Stimulated activated naive CD8-positive, alpha-beta T cell treated with anti-CD3 and anti-CD28 coated beads, Interleukin-15, Interleukin-2, amounts not matched to agents 100 ng/mL and 50 ng/mL, for 24 hours (primary cell): ENCODE measurements around the gene MPZL3.
A peak's percentile ranks its signal among the peaks of the same experiment; 100 is the strongest.

Source experiments
- H3K27ac Mint-ChIP-seq: one replicate; pipeline ENCODE4 v1.8.0; 2021; ENCODE audit warnings: mild to moderate bottlenecking, mixed read lengths
- H3K27me3 Mint-ChIP-seq: one replicate; pipeline ENCODE4 v1.8.0; 2021; ENCODE audit warnings: mixed read lengths
- H3K36me3 Mint-ChIP-seq: one replicate; pipeline ENCODE4 v1.8.0; 2021; ENCODE audit warnings: low read depth, mixed read lengths
- H3K4me1 Mint-ChIP-seq: one replicate; pipeline ENCODE4 v1.8.0; 2021; ENCODE audit warnings: low read depth, mixed read lengths
- H3K4me3 Mint-ChIP-seq: one replicate; pipeline ENCODE4 v1.8.0; 2021; ENCODE audit warnings: mild to moderate bottlenecking, mixed read lengths
- H3K9me3 Mint-ChIP-seq: one replicate; pipeline ENCODE4 v1.8.0; 2021; ENCODE audit warnings: mixed read lengths

MPZL3 gene

DNA sequence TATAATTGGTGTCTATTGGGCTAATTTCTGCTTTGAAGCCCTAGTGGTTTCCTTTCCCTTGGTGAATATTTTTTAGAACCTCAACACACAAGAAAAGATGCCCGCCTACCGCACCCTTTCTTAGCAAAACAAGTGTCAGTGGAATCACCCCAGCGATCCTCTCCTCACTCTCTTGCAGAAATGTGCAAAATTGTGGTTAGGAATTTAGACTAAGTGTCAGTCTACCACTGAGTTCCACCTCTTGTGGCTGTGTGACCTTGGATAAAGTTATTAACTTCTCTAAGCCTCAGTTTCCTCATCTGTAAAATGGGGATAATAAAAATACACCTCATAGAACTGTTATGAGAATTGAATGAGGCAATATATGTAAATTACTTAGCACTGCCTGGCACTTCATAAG lies 22.1 kb downstream of the MPZL3 start:
- Mint-ChIP-seq H3K4me1 (no peaks in the 10 kb centered on the region), H3K27ac (no peak overlapping the region), H3K36me3 (peaks cover 68% of the 10 kb centered on the region), H3K27me3 (no peaks in the 10 kb centered on the region), H3K9me3 (peaks cover 4% of the 10 kb centered on the region), H3K4me3 (no peak overlapping the region)

DNA sequence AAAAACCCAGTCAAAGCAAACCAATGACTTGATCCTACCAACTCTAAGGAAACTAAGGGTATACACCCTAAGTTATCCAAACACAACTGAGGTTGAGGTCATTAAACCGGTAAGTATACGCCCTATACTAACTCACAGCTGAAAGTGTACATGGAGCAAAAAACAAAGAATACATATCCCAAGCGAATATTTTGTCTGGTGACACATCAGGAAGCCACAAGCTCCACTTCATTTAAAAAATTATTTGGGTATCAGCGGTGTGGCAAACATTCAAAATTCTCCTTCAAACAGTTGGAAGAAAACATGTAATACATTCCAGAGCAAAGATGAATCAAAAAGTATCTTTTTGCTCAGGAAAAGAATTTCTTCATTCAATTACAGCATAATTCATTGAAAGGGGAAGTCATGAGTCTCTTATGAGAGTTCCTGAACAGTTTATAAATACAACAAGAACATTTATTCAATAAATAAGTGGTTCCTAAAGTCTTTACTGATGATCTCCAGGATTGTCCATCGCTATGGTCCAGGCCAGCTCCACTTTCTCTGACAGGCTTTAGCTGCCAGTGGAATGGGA lies 22.8 kb downstream of the MPZL3 start:
- no peak overlapping the region for H3K27ac Mint-ChIP-seq
- peaks cover 5% of the 10 kb centered on the region for H3K9me3 Mint-ChIP-seq
- peaks cover 65% of the 10 kb centered on the region for H3K36me3 Mint-ChIP-seq
- no peaks in the 10 kb centered on the region for H3K4me1 Mint-ChIP-seq
- no peaks in the 10 kb centered on the region for H3K27me3 Mint-ChIP-seq
- no peak overlapping the region for H3K4me3 Mint-ChIP-seq

DNA sequence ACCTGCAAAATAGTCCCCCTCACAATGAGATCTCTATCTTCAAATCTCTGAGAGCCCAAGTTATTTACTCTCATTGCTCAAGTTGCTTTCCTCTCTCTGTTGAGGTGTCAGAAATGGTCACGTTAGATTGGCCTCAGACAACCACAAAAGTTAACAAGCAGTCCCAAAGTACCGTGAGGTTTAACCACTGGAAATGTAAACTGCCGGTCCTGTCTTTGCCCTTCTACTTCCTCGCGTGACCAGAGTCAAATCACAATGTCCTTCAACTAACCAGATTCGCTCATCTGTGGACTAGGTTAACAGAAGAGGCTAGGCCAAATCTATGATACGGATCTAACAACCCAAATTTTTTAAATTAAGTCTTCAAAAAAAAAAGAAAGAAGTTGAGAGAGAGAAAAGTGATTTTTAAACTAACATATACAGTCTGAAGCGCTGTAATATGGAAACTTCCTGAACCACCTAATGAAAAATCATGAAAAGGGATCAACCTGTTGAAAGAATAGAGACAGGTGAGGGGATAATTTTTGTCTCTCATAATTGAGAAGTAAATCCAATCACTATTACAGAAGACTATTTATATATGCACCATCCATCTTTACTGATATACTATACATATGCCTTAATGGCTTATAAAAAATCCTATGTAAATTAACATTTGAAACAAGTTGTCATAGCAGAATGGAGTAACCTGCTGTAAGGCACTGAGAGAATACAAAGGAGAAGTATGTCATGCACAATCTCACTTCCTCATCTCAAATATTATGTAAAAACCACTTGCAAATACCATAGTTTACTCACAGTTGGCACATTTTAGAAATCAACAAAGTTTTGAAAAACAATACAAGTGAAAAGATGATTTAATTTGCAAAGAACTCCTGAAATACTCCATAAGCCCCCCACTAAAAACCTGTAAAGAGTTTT lies 24.0 kb downstream of the MPZL3 start:
- no peak overlapping the region for H3K27ac Mint-ChIP-seq
- H3K4me1 Mint-ChIP-seq: peaks cover 9% of the 10 kb centered on the region
- H3K36me3 Mint-ChIP-seq: peaks cover 61% of the 10 kb centered on the region
- H3K4me3 Mint-ChIP-seq: peak overlapping the region; percentile 54
- H3K27me3 Mint-ChIP-seq: no peaks in the 10 kb centered on the region
- H3K9me3 Mint-ChIP-seq: peaks cover 5% of the 10 kb centered on the region

DNA sequence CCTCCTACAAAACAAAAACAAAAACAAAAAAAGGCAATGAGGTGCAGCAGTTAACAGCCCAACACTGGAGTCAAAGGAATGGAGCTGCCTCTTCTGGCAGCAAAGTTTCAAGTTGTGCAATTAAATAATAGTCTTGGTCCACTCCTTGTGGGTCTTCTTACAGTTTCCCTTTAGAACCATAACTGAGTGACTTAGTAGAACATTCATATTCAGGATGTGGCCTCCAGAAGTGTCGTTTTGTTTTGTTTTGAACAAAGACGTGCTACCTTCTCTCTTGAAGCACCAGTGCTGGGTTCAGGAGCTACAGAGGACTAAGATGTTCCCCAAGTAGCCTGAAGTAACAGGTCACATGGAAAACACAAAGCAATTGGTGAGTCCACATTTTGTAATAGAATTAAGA lies 25.4 kb downstream of the MPZL3 start:
- Mint-ChIP-seq H3K4me1 (peaks cover 22% of the 10 kb centered on the region), H3K36me3 (peaks cover 67% of the 10 kb centered on the region), H3K27me3 (no peaks in the 10 kb centered on the region), H3K27ac (no peak overlapping the region), H3K4me3 (peak overlapping the region; percentile 54), H3K9me3 (peaks cover 5% of the 10 kb centered on the region)

DNA sequence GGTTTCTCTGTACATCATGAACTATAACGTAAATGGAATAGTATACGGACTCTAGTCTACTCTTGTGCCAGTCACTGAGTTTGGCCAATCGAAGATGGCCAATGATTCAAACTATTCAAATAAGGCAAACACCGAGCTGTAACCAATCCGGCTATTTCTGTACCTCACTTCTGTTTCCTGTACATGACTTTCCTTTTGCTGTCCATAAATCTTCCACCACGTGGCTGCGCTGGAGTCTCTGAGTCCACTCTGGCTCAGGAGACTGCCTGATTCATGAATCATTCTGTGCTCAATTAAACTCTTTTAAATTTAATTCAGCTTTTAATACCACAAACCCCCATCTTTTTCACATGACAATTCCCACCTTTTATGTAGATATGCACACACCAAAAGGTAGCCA lies 25.9 kb downstream of the MPZL3 start:
- Mint-ChIP-seq H3K27ac (no peak overlapping the region), H3K36me3 (peaks cover 72% of the 10 kb centered on the region), H3K4me1 (peaks cover 27% of the 10 kb centered on the region), H3K27me3 (no peaks in the 10 kb centered on the region), H3K9me3 (peaks cover 5% of the 10 kb centered on the region), H3K4me3 (peak overlapping the region; percentile 54)

DNA sequence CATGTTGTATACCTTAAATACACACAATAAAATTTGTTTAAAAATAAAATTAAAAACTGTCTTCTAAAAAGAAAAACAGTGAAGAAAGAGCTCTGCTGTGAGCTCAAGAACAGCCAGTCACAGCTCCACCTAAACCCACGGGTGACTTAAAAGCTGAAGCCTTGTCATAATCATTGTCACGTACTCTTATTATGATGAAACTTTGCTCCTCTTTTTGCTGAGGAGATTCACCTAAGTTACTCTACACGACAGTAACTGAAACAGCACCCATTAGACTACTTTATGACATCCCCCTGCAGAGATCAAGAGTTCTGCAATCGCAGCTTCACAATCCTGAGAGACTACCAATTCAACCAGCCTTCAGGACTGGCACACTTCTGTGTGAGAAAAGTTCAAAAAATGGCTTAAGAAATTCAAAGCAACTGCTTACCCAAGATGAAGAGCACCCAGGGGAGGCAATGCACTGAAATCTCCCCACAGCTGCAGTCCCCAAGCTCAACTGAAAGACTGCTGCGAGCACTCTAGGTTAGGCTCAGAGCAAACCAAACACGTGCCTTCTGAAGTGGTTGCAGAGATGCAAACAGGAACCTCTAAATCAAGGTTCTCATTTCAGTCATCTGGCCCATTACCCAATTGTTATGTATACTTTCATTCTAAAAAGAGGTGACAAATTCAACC lies 27.5 kb downstream of the MPZL3 start, which contains the start of gene JAML:
Gene JAML (minus strand): TSS at position 501 of the 678 bp plus-strand sequence. CDS start 10,145 bp downstream, outside the sequence.
- H3K27me3 Mint-ChIP-seq: no peaks in the 10 kb centered on the region
- H3K36me3 Mint-ChIP-seq: peaks cover 84% of the 10 kb centered on the region
- peak within 1 kb of the TSS; percentile 99 for H3K27ac Mint-ChIP-seq
- H3K4me3 Mint-ChIP-seq: peak within 1 kb of the TSS; percentile 89
- H3K9me3 Mint-ChIP-seq: peaks cover 5% of the 10 kb centered on the region
- H3K4me1 Mint-ChIP-seq: peaks cover 44% of the 10 kb centered on the region

DNA sequence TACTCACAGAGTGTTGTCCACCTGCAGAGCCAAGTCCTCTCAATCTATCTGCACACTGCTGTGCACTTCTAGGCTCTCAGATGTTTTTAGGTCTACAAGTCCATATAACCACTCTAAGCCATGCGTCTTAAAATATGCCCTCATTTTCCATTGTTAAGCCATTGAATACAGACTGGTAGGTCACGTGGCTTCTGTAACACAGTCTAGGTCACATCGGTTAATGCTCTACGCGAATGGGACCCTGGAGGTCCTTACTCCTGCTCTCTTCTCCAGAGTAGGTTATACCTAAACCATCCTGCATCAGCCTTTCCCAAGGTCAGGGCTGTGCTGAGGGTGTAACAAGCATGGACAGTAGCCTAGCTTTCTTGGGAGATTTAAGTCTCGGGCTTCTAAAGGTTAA lies 28.2 kb downstream of the MPZL3 start:
- Mint-ChIP-seq H3K9me3 (peaks cover 5% of the 10 kb centered on the region), H3K27me3 (no peaks in the 10 kb centered on the region), H3K4me3 (peak overlapping the region; percentile 89), H3K36me3 (peaks cover 84% of the 10 kb centered on the region), H3K4me1 (peaks cover 50% of the 10 kb centered on the region), H3K27ac (peak overlapping the region; percentile 99)

DNA sequence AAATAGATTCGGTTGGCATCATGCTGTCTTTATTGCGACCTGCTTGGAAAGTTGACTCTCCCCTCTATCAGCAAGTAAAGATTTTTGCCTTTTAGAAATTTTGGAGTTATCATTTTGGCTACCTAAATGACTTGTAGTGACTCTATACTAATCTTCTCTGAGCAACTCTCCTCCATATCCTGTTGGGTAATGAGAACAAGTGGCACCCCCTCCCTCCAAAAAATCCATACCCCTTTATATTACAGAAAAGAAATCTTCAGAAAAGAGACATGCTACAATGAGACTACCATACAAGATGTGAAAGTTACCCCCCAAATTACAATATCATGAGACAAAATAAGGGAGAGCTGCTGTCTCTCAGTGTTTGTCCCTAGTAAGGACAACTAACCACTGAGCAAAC lies 28.6 kb downstream of the MPZL3 start:
- H3K27me3 Mint-ChIP-seq: no peaks in the 10 kb centered on the region
- peaks cover 84% of the 10 kb centered on the region for H3K36me3 Mint-ChIP-seq
- peaks cover 7% of the 10 kb centered on the region for H3K9me3 Mint-ChIP-seq
- H3K4me3 Mint-ChIP-seq: peak overlapping the region; percentile 89
- H3K27ac Mint-ChIP-seq: peak overlapping the region; percentile 99
- peaks cover 54% of the 10 kb centered on the region for H3K4me1 Mint-ChIP-seq

DNA sequence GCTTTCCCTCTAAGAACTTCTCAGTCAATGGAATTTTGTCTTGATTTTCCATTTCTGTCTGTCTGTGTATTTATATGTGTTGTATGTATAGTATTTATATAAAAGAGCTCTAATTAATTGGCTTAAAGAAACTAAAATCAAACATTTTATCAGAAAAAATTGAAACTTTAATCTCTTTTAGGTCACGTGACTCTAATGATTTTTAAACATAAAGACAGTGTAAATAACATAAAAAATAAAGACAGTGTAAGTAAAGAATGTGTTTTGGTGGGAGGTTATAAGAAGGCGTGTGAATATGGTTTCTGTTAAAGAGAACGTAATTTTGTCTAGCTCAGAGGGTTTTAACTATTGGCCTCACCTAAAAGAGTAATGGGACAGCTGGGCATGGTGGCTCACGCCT lies 29.7 kb downstream of the MPZL3 start:
- Mint-ChIP-seq H3K27ac (peak overlapping the region; percentile 99), H3K4me3 (peak overlapping the region; percentile 89), H3K9me3 (peaks cover 7% of the 10 kb centered on the region), H3K4me1 (peaks cover 66% of the 10 kb centered on the region), H3K36me3 (peaks cover 77% of the 10 kb centered on the region), H3K27me3 (no peaks in the 10 kb centered on the region)

DNA sequence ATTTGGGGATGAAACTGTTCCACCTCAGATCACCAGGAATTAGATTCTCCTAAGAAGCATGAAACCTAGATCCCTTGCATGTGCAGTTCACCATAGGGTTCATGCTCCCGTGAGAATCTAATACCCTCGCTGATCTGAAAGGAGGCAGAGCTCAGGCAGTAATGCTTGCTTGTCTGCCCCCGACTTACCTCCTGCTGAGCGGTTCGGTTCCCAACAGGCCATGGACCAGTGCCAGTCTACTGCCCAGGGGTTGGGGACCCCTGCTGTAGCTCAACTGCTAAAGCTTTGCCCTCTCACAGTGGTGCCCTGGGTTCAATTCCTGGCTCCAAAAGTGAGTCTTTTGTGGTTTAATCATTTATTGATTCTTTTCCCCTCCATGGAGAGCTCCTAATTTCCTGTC lies 30.7 kb downstream of the MPZL3 start:
- Mint-ChIP-seq H3K27ac (peak overlapping the region; percentile 99), H3K9me3 (peaks cover 7% of the 10 kb centered on the region), H3K4me3 (peak overlapping the region; percentile 89), H3K27me3 (no peaks in the 10 kb centered on the region), H3K36me3 (peaks cover 67% of the 10 kb centered on the region), H3K4me1 (peaks cover 76% of the 10 kb centered on the region)

DNA sequence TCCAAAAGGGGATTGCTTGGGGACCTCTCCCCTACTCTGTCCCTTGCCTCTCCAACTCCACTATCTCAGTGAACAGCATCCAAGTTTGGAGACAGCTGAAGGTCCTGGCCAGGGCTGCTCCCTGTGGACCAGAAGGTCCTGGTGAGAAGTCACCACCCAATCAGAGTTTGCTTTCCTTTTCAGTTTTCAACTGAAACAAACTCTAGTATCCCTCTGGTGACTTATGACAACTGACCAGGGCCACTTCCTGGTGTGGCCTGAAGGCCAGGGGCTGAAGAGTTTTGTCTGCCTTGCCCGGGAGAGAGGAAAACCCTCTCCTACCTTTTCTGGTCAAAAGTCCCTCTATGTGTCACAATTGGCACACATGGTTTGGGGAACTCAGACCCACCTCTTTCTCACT lies 32.4 kb downstream of the MPZL3 start:
- H3K4me3 Mint-ChIP-seq: peak overlapping the region; percentile 89
- H3K27me3 Mint-ChIP-seq: no peaks in the 10 kb centered on the region
- peak overlapping the region; percentile 99 for H3K27ac Mint-ChIP-seq
- H3K36me3 Mint-ChIP-seq: peaks cover 61% of the 10 kb centered on the region
- peaks cover 3% of the 10 kb centered on the region for H3K9me3 Mint-ChIP-seq
- peaks cover 93% of the 10 kb centered on the region for H3K4me1 Mint-ChIP-seq

DNA sequence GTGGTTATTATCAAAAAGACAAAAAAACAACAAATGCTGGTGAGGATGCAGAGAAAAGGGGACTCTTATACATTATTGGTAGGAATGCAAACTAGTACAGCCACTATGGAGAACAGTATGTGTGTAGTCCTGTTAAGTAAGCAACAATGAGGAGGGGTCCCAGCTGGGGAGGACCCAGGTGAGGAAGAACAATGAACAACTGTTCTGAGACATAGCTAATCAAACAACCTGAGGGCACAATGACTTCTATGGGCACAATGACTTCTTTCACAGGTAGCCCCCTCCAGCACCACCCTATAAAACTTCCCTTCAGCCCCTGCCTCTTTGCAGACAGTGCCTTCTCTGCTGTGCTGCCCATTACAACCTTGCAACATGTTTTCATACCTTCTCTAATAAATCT lies 32.9 kb downstream of the MPZL3 start:
- H3K27ac Mint-ChIP-seq: peak overlapping the region; percentile 99
- peaks cover 3% of the 10 kb centered on the region for H3K9me3 Mint-ChIP-seq
- H3K4me3 Mint-ChIP-seq: peak overlapping the region; percentile 89
- no peaks in the 10 kb centered on the region for H3K27me3 Mint-ChIP-seq
- peaks cover 63% of the 10 kb centered on the region for H3K36me3 Mint-ChIP-seq
- H3K4me1 Mint-ChIP-seq: peaks cover 98% of the 10 kb centered on the region

DNA sequence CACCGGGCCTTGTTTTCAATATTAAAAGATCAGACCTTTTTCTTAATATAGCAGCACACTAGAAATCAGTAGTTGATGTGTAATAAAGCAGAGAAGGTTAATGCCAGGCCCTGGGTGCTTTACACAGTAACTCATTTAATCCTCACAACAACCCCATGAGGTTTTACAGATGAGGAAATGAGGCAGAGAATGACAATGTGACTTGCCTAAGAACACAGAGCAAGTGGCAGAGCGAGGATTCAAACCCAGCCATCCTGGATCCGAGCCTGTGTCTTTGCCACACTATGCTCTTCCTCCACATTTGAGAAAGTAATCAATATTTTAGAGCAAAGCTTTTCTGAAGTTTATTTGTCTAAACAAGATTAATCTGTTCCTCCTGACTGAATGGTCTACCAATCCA lies 34.6 kb downstream of the MPZL3 start:
- Mint-ChIP-seq H3K9me3 (peaks cover 3% of the 10 kb centered on the region), H3K4me1 (peaks cover 100% of the 10 kb centered on the region), H3K4me3 (peak overlapping the region; percentile 89), H3K27ac (peak overlapping the region; percentile 99), H3K27me3 (no peaks in the 10 kb centered on the region), H3K36me3 (peaks cover 71% of the 10 kb centered on the region)

DNA sequence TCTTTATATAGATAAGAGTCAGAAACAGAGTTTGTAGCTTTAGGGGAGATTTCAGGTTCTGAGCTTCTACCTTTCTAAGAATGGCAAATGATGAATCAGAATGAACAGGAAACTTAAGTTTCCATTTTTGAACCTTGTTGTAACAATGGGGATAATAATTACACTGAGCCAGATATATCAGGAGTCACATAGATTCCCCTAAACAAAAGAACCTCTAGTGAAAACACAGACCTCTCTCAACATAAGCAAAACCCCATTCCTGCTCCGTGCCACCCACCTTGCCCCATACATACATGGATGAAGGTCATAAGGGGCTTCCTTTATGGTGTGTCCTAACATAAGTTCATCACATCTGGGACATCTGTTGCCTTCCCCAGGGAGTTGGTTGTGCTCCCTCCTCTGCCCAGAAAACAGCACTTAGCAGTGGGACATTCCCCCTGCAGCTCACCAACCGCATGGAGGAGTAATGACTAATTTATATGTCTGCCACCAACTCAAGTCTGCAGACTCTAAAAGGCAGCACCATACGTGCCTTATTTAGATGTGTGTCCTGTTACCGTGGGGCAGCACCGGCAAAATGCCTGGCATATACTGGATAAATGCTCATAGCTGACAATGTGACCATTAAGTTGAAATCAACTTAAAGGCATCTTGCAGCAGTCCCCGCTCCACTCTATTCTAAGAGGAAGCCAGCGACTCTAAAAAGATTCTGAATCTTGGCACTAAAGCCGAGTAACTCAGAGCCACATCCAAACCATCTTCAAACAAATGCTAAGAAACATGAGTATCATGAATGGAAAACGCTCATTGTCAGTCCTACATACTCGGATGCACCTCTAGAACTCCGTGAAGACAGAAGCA lies 35.3 kb downstream of the MPZL3 start:
- Mint-ChIP-seq H3K4me1 (peaks cover 100% of the 10 kb centered on the region), H3K4me3 (peak overlapping the region; percentile 89), H3K27me3 (no peaks in the 10 kb centered on the region), H3K9me3 (peaks cover 3% of the 10 kb centered on the region), H3K27ac (peak overlapping the region; percentile 99), H3K36me3 (peaks cover 72% of the 10 kb centered on the region)
